ENCODE results near the gene HBA1.

DNA sequence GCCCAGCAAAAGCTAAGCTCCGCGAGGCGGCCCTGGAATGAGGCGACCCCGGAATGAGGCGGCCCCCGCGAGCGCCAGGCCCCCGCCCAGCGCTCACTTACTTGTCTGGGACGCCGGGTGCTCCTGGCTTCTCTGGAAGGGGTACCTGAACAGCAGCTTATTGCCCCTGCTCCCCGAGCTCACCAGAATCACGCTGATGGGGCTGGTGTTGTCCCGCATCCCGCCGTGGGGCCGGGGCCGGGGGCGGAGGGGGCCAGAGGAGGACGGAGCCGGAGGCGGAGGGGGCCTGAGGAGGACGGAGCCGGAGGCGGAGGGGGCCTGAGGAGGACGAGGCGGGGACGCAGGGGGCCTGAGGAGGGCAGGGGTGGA, 38.4 kb upstream of the HBA1 start:
- TF ChIP-seq TAF1 (IDR thresholded peaks at IDR 0.05; ENCODE audit: low read depth, low read length) (no peak), POLR2A (IDR thresholded peaks at IDR 0.05; ENCODE audit: low read depth, low read length) (no peak), POU2F2 (IDR thresholded peaks at IDR 0.05; ENCODE audit: low read depth, low read length) (no peak), POLR2AphosphoS5 (IDR thresholded peaks at IDR 0.05; ENCODE audit: low read depth, low read length) (no peak), PAX5 (IDR thresholded peaks at IDR 0.05; ENCODE audit: insufficient read depth, low read length, severe bottlenecking) (no peak)

All from GM12891 (cell line).